ENCODE measurements around the gene ZBTB37.

GRCh38 chr1:173893611-173894010 lies 25.4 kb downstream of the ZBTB37 start:
- TF ChIP-seq RAD21 (IDR thresholded peaks at IDR 0.05; ENCODE audit: low read length) (no peak), CTCF (conservative IDR thresholded peaks at IDR 0.05; ENCODE audit: low read depth, low read length) (no peak), POLR2A (IDR thresholded peaks at IDR 0.05; ENCODE audit: low read depth, low read length) (no peak), FOS (IDR thresholded peaks at IDR 0.05; ENCODE audit: low read depth, low read length) (no peak), MXI1 (IDR thresholded peaks at IDR 0.05; ENCODE audit: borderline replicate concordance, low read depth, low read length) (no peak), RCOR1 (IDR thresholded peaks at IDR 0.05; ENCODE audit: insufficient replicate concordance, low read length) (no peak), MAZ (IDR thresholded peaks at IDR 0.05; ENCODE audit: borderline replicate concordance, low read depth, low read length) (no peak)

Measured in IMR-90 (cell line).